K562 (cell line): ENCODE results near the gene CCR5AS.

Experiments used
- AFF4 ChIP-seq: sonication (generic); formaldehyde crosslinking; IDR thresholded peaks from 2 replicates; pipeline ENCODE4 v1.8.0; 2023; ENCODE audit warnings: mild to moderate bottlenecking, missing genetic modification reagents
- ATF3 ChIP-seq, 2 experiments: fragments of 450-650 bp in 1 of 2; sonication (generic) in 1 of 2; formaldehyde crosslinking in 1 of 2; IDR thresholded peaks in 1 of 2; conservative IDR thresholded peaks in 1 of 2; 2 replicates each; pipeline versions ENCODE4 v1.6.1 to v1.8.1; 2016 to 2023; ENCODE audit warnings: mild to moderate bottlenecking in 2 of 2, moderate library complexity in 2 of 2, inconsistent platforms in 1 of 2, missing genetic modification reagents in 1 of 2
- CREM ChIP-seq: IDR thresholded peaks from 2 replicates; pipeline ENCODE4 v1.6.1; 2014; ENCODE audit warnings: antibody characterized with exemption, low read depth
- ETS1 ChIP-seq: conservative IDR thresholded peaks from 2 replicates; pipeline ENCODE4 v1.6.1; 2011; ENCODE audit warnings: low read depth, mild to moderate bottlenecking, low read length; ENCODE audit not compliant: control insufficient read depth
- HNRNPH1 ChIP-seq: fragments of 200-400 bp; formaldehyde crosslinking; optimal IDR thresholded peaks from 2 replicates; pipeline ENCODE3; 2017; ENCODE audit warnings: low read depth, mild to moderate bottlenecking, low read length, moderate library complexity
- ILK ChIP-seq: fragments of 450-650 bp; IDR thresholded peaks from 2 replicates; pipeline ENCODE4 v1.6.1; 2016; ENCODE audit warnings: missing genetic modification characterization, low read depth, mild to moderate bottlenecking, missing compliant biosample characterization, moderate library complexity, borderline replicate concordance
- JUN ChIP-seq, 2 experiments: sonication (generic) in 1 of 2; formaldehyde crosslinking in 1 of 2; IDR thresholded peaks; 2 replicates each; pipeline versions ENCODE4 v1.6.1 to v1.8.0; 2012 to 2022; ENCODE audit warnings: borderline replicate concordance in 2 of 2, mild to moderate bottlenecking in 2 of 2, improper control_type of control experiment in 1 of 2, low read depth in 1 of 2, low read length in 1 of 2, missing genetic modification reagents in 1 of 2
- LCOR ChIP-seq: sonication (generic); formaldehyde crosslinking; IDR thresholded peaks from 2 replicates; pipeline ENCODE4 v1.8.0; 2022; ENCODE audit warnings: mild to moderate bottlenecking, missing genetic modification reagents
- MITF ChIP-seq: IDR thresholded peaks from 2 replicates; pipeline ENCODE4 v1.6.1; 2014; ENCODE audit warnings: antibody characterized with exemption
- POLR3A ChIP-seq: IDR thresholded peaks from 2 replicates; pipeline ENCODE4 v1.6.1; 2011; ENCODE audit warnings: borderline replicate concordance, mild to moderate bottlenecking, moderate library complexity; ENCODE audit not compliant: insufficient read length, insufficient read depth; ENCODE audit errors: extremely low read depth
- SNRNP70 ChIP-seq: fragments of 200-400 bp; formaldehyde crosslinking; optimal IDR thresholded peaks from 2 replicates; pipeline ENCODE3; 2017; ENCODE audit warnings: low read depth, low read length
- SRSF1 ChIP-seq: fragments of 200-400 bp; formaldehyde crosslinking; IDR thresholded peaks from 2 replicates; pipeline ENCODE4 v1.6.1; 2017; ENCODE audit warnings: mild to moderate bottlenecking, low read depth, low read length, moderate library complexity
- TAF7 ChIP-seq: fragments of 450-650 bp; IDR thresholded peaks from 2 replicates; pipeline ENCODE4 v1.6.1; 2016; ENCODE audit warnings: missing genetic modification characterization, missing compliant biosample characterization
- THRB ChIP-seq: fragments of 450-650 bp; formaldehyde crosslinking; conservative IDR thresholded peaks from 2 replicates; pipeline ENCODE4 v1.4.0; 2022; ENCODE audit warnings: mild to moderate bottlenecking, missing genetic modification characterization
- ZBTB7A ChIP-seq: IDR thresholded peaks from 2 replicates; pipeline ENCODE4 v1.6.1; 2011; ENCODE audit warnings: low read depth, mild to moderate bottlenecking, low read length, moderate library complexity, borderline replicate concordance; ENCODE audit not compliant: control insufficient read depth
- ZNF449 ChIP-seq: fragments of 250-450 bp; sonication (Bioruptor Pico); IDR thresholded peaks from 2 replicates; pipeline ENCODE4 v1.8.0; 2022; ENCODE audit warnings: moderate library complexity, mild to moderate bottlenecking, inconsistent platforms

The CCR5AS gene

GRCh38 chr3:46406443-46406787, 451 bp downstream of the CCR5AS start (continued):
- TF ChIP-seq AFF4 (CRISPR knock-in tag) (no peak; the same call in 1 of the 2 replicates), ATF3 (IDR thresholded peaks at IDR 0.05) (peak; percentile 64; the same call in 1 of the 2 replicates), ATF3 (CRISPR knock-in tag; conservative IDR thresholded peaks at IDR 0.05) (0 out of 2 replicates have a peak, but pooled peaks have one; percentile 14), HNRNPH1 (no peak), SRSF1 (no peak), POLR3A (no peak), TAF7 (tag) (peak; percentile 14; the same call in 1 of the 2 replicates), ETS1 (no peak), MITF (no peak), THRB (0 out of 2 replicates have a peak, but pooled peaks have one; percentile 29), ZNF449 (CRISPR knock-in tag) (no peak), JUN (IDR thresholded peaks at IDR 0.05; ENCODE audit: borderline replicate concordance, low read depth, low read length) (no peak), JUN (CRISPR knock-in tag; IDR thresholded peaks at IDR 0.05; ENCODE audit: borderline replicate concordance) (no peak), ILK (tag) (no peak), ZBTB7A (0 out of 2 replicates have a peak, but pooled peaks have one; percentile 40), SNRNP70 (peak; percentile 21), CREM (0 out of 2 replicates have a peak, but pooled peaks have one; percentile 10), LCOR (CRISPR knock-in tag) (no peak)
